GM12878 (cell line): ENCODE data around the gene LORICRIN. TPM values are rescaled to one million over a fixed set of nuclear protein-coding genes. Genes with fewer than 3 reads are reported as not detected.

ENCODE experiments used
- ATAC-seq: fragments of 200-7000 bp; cut with Tn5 transposase; 3 replicates; pipeline ENCODE4 v1.9.1; 2020; ENCODE audit warnings: mild to moderate bottlenecking, moderate library complexity
- BruUV-seq: library from RNA; stranded (reverse); fragments of 400-500 nt; replicated peaks from 2 replicates; lab custom pipeline; 2021; lab: Mats Ljungman, UMichigan
- CTCF ChIA-PET: fragments of 300-600 bp; sonication (Branson Sonifier 250); formaldehyde crosslinking; extraction: SDS; loops from one replicate; lab custom pipeline; 2021; ENCODE audit warnings: inconsistent platforms; lab: Yijun Ruan, JAX
- POLR2A ChIA-PET: fragments of 350-600 bp; formaldehyde crosslinking; extraction: SDS; loops from one replicate; lab custom pipeline; 2021; ENCODE audit warnings: inconsistent platforms; lab: Charles Lee
- RAD21 ChIA-PET: fragments of 300-600 bp; sonication (Branson Sonifier 250); formaldehyde crosslinking; loops from one replicate; lab custom pipeline; 2023; ENCODE audit warnings: antibody characterized with exemption; ENCODE audit not compliant: unreplicated experiment; lab: Charles Lee
- SMC1A ChIA-PET: fragments of 300-600 bp; sonication (Branson Sonifier 250); formaldehyde crosslinking; loops from one replicate; lab custom pipeline; 2023; ENCODE audit not compliant: unreplicated experiment, uncharacterized antibody; lab: Charles Lee
- DNase-seq: peaks from one replicate; pipeline ENCODE4 v3.0.0-alpha.2; 2011; ENCODE audit warnings: low read depth, low spot score
- FAIRE-seq: peaks from 3 replicates; lab custom pipeline; 2011; peaks lifted over from hg19 to GRCh38; lab: Jason Lieb, UNC
- H2AFZ ChIP-seq: 2 replicates; pipeline ENCODE4 v1.6.0; 2011; ENCODE audit warnings: low read depth, low read length, control low read depth; ENCODE audit not compliant: control insufficient read depth
- H3K27ac ChIP-seq: 2 replicates; pipeline ENCODE4 v1.5.1; 2011; ENCODE audit warnings: control low read depth; ENCODE audit not compliant: control insufficient read depth, insufficient read depth
- H3K27me3 ChIP-seq, 2 experiments: replicated peaks in 1 of 2; 2 replicates each; pipeline versions ENCODE4 v1.6.0 to v1.6.1; 2011; ENCODE audit warnings: low read length in 1 of 2; ENCODE audit not compliant: control insufficient read depth in 2 of 2, insufficient read depth in 2 of 2
- H3K36me3 ChIP-seq, 2 experiments: 2 replicates each; pipeline ENCODE4 v1.5.1; 2011; ENCODE audit warnings: low read length in 1 of 2; ENCODE audit not compliant: control insufficient read depth in 2 of 2, insufficient read depth in 2 of 2
- H3K4me1 ChIP-seq: 2 replicates; pipeline ENCODE4 v1.6.1; 2011; ENCODE audit warnings: mild to moderate bottlenecking, low read length, moderate library complexity, mixed read lengths; ENCODE audit not compliant: control insufficient read depth, insufficient read depth
- H3K4me2 ChIP-seq: 2 replicates; pipeline ENCODE4 v1.6.0; 2011; ENCODE audit warnings: control low read depth; ENCODE audit not compliant: control insufficient read depth, insufficient read depth
- H3K4me3 ChIP-seq: fragments of 200-600 bp; sonication (generic); 2 replicates; pipeline ENCODE4 v1.5.1; 2016
- H3K79me2 ChIP-seq: 2 replicates; pipeline ENCODE4 v1.6.0; 2011; ENCODE audit warnings: low read length; ENCODE audit not compliant: control insufficient read depth, insufficient read depth
- H3K9ac ChIP-seq: 2 replicates; pipeline ENCODE4 v1.8.0; 2011; ENCODE audit warnings: low read length, control low read depth, mixed read lengths; ENCODE audit not compliant: control insufficient read depth, insufficient read depth
- H3K9me3 ChIP-seq: replicated peaks from 3 replicates; pipeline ENCODE4 v1.5.1; 2011; ENCODE audit warnings: mild to moderate bottlenecking, low read length; ENCODE audit not compliant: control insufficient read depth, insufficient read depth
- H4K20me1 ChIP-seq: 2 replicates; pipeline ENCODE4 v1.6.0; 2011; ENCODE audit not compliant: control insufficient read depth, insufficient read depth
- CREM ChIP-seq: IDR thresholded peaks from 2 replicates; pipeline ENCODE4 v1.6.1; 2014; ENCODE audit warnings: antibody characterized with exemption, low read depth
- LARP7 ChIP-seq: fragments of 450-650 bp; IDR thresholded peaks from 2 replicates; pipeline ENCODE4 v1.6.1; 2017; ENCODE audit warnings: mild to moderate bottlenecking
- MTA2 ChIP-seq: fragments of 450-650 bp; IDR thresholded peaks from 2 replicates; pipeline ENCODE4 v1.6.1; 2016; ENCODE audit warnings: low read depth, mild to moderate bottlenecking, moderate library complexity
- NFIC ChIP-seq: IDR thresholded peaks from 2 replicates; pipeline ENCODE4 v1.6.1; 2012; ENCODE audit warnings: low read depth, mild to moderate bottlenecking, inconsistent platforms, low read length, moderate library complexity
- RCOR1 ChIP-seq: conservative IDR thresholded peaks from 2 replicates; pipeline ENCODE4 v1.6.1; 2012; ENCODE audit warnings: low read depth, low read length, improper control_type of control experiment
- TCF12 ChIP-seq: IDR thresholded peaks from 2 replicates; pipeline ENCODE4 v1.6.1; 2011; ENCODE audit warnings: low read depth, mild to moderate bottlenecking, low read length
- YY1 ChIP-seq: IDR thresholded peaks from 2 replicates; pipeline ENCODE4 v1.6.1; 2011; ENCODE audit warnings: low read depth, mild to moderate bottlenecking, low read length
- ZNF274 ChIP-seq: IDR thresholded peaks from one replicate; pipeline ENCODE4 v1.8.0; 2011; ENCODE audit not compliant: insufficient read length, insufficient read depth
- ZNF622 ChIP-seq: fragments of 450-650 bp; IDR thresholded peaks from 2 replicates; pipeline ENCODE4 v1.6.1; 2017; ENCODE audit warnings: mild to moderate bottlenecking, inconsistent platforms
- WGBS: methylation state at CpG from one replicate; pipeline ENCODE4 v1.1.6; 2016; ENCODE audit warnings: low lambda C conversion rate; ENCODE audit not compliant: insufficient replicate concordance, insufficient coverage; ENCODE audit errors: missing lambda C conversion rate; 5-methylcytosine and 5-hydroxymethylcytosine counted together
- in situ Hi-C: fragments of 300-500 bp; cut with MboI; formaldehyde crosslinking; loops from 9 replicates; pipeline ENCODE4 v1.14.3; 2018; ENCODE audit warnings: mixed read lengths
- intact Hi-C: fragments of 100-400 bp; cut with micrococcal nuclease; formaldehyde crosslinking; loops from one replicate; pipeline ENCODE4 v1.14.2; 2022; ENCODE audit not compliant: unreplicated experiment
- polyA plus RNA-seq, 11 experiments: library from polyadenylated mRNA; depleted of rRNA in 4 of 11; unstranded in 6 of 11; stranded (reverse) in 5 of 11; fragments of >200 nt; fragmentation: Nextera tagmentation in 4 of 11; fragmentation: Illumina TruSeq in 1 of 11; extraction: Ambion mirVana in 4 of 11; extraction: Trizol in 1 of 11; gene quantifications; 1 replicate in 1 of 11; 2 replicates in 10 of 11; pipeline versions ENCODE4 v1.2.1 to v1.2.3, GENCODE V29; 2011 to 2016; ENCODE audit warnings: inconsistent platforms in 2 of 11, missing spikeins in 2 of 11, low read depth in 1 of 11
- total RNA-seq, 4 experiments: library from RNA; depleted of rRNA in 3 of 4; stranded (reverse); fragments of >200 nt in 3 of 4; fragmentation: Illumina TruSeq in 1 of 4; extraction: Trizol in 1 of 4; gene quantifications; 2 replicates each; pipeline versions ENCODE4 v1.2.1 to v1.2.3, GENCODE V29; 2013 to 2021
- TF ChIP-seq, protein P1 (sequence below): fragments of 450-650 bp; IDR thresholded peaks from 2 replicates; pipeline ENCODE4 v1.6.1; 2018; ENCODE audit warnings: borderline replicate concordance, mild to moderate bottlenecking; ENCODE audit not compliant: partially characterized antibody
- TF ChIP-seq, protein P2 (sequence below): fragments of 450-650 bp; formaldehyde crosslinking; IDR thresholded peaks from 2 replicates; pipeline ENCODE4 v1.4.0; 2020; ENCODE audit warnings: mild to moderate bottlenecking, moderate library complexity
- TF ChIP-seq, protein P3 (sequence below): IDR thresholded peaks from 2 replicates; pipeline ENCODE4 v1.6.1; 2012; ENCODE audit warnings: low read depth, low read length, improper control_type of control experiment
- TF ChIP-seq, protein P4 (sequence below): fragments of 450-650 bp; IDR thresholded peaks from 2 replicates; pipeline ENCODE4 v1.6.1; 2016; ENCODE audit warnings: mild to moderate bottlenecking

LORICRIN gene
- total and polyA plus RNA-seq, 10 of the 15 experiments (the other 5 are each of a cell fraction or from before 2014, with no cell fraction given) = 0.06 to 0.37 TPM; not detected in 8

DNA sequence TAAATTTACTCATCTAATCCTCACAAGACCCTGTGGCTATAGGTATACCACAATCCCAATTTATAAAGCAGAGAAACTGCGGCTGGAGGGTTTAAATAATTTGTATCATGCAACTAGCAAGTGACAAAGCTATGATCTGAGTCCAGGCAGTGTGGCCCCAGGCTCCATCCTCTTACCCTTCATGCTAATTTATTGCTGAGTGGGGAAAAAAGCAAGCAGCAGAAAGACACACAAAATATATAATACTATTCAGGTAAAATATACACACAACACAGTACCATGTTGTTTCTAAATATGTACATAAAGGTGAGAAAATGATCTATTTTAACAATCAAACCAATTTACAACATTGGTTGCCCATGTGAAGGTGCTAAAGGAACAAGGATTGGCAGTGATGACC, 17.3 kb upstream of the LORICRIN start:
- ATAC-seq = no peak
- ChIA-PET SMC1A (interaction anchor here (0.6 to 3.7 kb wide), 2 partner anchors 11 to 21 kb away, joined by 4 to 21 read pairs; no protein-coding TSS in a partner anchor), POLR2A (no interaction called here), RAD21 (interaction anchor here (0.6 kb wide), 1 partner anchor 112 kb away, joined by 4 read pairs; no protein-coding TSS in a partner anchor), CTCF (interaction anchor here (0.7 to 0.8 kb wide), 2 partner anchors 11 to 102 kb away, joined by 3 read pairs; no protein-coding TSS in a partner anchor)
- intact Hi-C loops (no loop called here), in situ Hi-C loops (no loop called here)
- Histone ChIP-seq H3K27ac (no peak overlapping the region), H3K9ac (no peak overlapping the region), H3K9me3 (no peaks in the 10 kb centered on the region; the same call in 2 of the 3 replicates), H3K4me2 (no peak overlapping the region), H3K36me3 (no peaks in the 10 kb centered on the region), H3K4me1 (no peaks in the 10 kb centered on the region), H3K79me2 (no peaks in the 10 kb centered on the region), H3K27me3 (no peaks in the 10 kb centered on the region; a peak in 2 of 4 replicates), H3K4me3 (no peak overlapping the region), H4K20me1 (no peaks in the 10 kb centered on the region), H2AFZ (no peak overlapping the region)
- no peak for DNase-seq
- no peak for FAIRE-seq
- WGBS = 35% methylated on average over 1 of the region's 1 CpG
- no TSS peak for BruUV-seq
- no peak for TF ChIP-seq NFIC
- TF ChIP-seq, protein P1, sequence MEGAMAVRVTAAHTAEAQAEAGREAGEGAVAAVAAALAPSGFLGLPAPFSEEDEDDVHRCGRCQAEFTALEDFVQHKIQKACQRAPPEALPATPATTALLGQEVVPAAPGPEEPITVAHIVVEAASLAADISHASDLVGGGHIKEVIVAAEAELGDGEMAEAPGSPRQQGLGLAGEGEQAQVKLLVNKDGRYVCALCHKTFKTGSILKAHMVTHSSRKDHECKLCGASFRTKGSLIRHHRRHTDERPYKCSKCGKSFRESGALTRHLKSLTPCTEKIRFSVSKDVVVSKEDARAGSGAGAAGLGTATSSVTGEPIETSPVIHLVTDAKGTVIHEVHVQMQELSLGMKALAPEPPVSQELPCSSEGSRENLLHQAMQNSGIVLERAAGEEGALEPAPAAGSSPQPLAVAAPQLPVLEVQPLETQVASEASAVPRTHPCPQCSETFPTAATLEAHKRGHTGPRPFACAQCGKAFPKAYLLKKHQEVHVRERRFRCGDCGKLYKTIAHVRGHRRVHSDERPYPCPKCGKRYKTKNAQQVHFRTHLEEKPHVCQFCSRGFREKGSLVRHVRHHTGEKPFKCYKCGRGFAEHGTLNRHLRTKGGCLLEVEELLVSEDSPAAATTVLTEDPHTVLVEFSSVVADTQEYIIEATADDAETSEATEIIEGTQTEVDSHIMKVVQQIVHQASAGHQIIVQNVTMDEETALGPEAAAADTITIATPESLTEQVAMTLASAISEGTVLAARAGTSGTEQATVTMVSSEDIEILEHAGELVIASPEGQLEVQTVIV = no peak
- no peak for TF ChIP-seq ZNF274
- no peak for TF ChIP-seq TCF12
- TF ChIP-seq MTA2 = no peak
- TF ChIP-seq, protein P2, sequence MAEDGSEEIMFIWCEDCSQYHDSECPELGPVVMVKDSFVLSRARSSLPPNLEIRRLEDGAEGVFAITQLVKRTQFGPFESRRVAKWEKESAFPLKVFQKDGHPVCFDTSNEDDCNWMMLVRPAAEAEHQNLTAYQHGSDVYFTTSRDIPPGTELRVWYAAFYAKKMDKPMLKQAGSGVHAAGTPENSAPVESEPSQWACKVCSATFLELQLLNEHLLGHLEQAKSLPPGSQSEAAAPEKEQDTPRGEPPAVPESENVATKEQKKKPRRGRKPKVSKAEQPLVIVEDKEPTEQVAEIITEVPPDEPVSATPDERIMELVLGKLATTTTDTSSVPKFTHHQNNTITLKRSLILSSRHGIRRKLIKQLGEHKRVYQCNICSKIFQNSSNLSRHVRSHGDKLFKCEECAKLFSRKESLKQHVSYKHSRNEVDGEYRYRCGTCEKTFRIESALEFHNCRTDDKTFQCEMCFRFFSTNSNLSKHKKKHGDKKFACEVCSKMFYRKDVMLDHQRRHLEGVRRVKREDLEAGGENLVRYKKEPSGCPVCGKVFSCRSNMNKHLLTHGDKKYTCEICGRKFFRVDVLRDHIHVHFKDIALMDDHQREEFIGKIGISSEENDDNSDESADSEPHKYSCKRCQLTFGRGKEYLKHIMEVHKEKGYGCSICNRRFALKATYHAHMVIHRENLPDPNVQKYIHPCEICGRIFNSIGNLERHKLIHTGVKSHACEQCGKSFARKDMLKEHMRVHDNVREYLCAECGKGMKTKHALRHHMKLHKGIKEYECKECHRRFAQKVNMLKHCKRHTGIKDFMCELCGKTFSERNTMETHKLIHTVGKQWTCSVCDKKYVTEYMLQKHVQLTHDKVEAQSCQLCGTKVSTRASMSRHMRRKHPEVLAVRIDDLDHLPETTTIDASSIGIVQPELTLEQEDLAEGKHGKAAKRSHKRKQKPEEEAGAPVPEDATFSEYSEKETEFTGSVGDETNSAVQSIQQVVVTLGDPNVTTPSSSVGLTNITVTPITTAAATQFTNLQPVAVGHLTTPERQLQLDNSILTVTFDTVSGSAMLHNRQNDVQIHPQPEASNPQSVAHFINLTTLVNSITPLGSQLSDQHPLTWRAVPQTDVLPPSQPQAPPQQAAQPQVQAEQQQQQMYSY = no peak
- no peak for TF ChIP-seq YY1
- no peak for TF ChIP-seq RCOR1
- TF ChIP-seq, protein P3, sequence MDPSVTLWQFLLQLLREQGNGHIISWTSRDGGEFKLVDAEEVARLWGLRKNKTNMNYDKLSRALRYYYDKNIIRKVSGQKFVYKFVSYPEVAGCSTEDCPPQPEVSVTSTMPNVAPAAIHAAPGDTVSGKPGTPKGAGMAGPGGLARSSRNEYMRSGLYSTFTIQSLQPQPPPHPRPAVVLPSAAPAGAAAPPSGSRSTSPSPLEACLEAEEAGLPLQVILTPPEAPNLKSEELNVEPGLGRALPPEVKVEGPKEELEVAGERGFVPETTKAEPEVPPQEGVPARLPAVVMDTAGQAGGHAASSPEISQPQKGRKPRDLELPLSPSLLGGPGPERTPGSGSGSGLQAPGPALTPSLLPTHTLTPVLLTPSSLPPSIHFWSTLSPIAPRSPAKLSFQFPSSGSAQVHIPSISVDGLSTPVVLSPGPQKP = no peak
- TF ChIP-seq, protein P4, sequence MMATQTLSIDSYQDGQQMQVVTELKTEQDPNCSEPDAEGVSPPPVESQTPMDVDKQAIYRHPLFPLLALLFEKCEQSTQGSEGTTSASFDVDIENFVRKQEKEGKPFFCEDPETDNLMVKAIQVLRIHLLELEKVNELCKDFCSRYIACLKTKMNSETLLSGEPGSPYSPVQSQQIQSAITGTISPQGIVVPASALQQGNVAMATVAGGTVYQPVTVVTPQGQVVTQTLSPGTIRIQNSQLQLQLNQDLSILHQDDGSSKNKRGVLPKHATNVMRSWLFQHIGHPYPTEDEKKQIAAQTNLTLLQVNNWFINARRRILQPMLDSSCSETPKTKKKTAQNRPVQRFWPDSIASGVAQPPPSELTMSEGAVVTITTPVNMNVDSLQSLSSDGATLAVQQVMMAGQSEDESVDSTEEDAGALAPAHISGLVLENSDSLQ = no peak
- no peak for TF ChIP-seq LARP7
- TF ChIP-seq ZNF622 = no peak
- TF ChIP-seq CREM = no peak
